GM18873 (cell line): ENCODE measurements around the gene RFC2.
"Not testable (repeated sequence)": the region's sequence is repeated elsewhere in the genome, so short reads cannot be mapped to it uniquely, and the experiment has no call there.

ENCODE experiments used
- ATAC-seq: cut with Tn5 transposase; IDR thresholded peaks from one replicate; pipeline ENCODE4 v1.9.1; 2021; ENCODE audit warnings: mild to moderate bottlenecking, moderate library complexity, moderate number of reproducible peaks; ENCODE audit not compliant: unreplicated experiment, low FRiP score

Gene RFC2

DNA sequence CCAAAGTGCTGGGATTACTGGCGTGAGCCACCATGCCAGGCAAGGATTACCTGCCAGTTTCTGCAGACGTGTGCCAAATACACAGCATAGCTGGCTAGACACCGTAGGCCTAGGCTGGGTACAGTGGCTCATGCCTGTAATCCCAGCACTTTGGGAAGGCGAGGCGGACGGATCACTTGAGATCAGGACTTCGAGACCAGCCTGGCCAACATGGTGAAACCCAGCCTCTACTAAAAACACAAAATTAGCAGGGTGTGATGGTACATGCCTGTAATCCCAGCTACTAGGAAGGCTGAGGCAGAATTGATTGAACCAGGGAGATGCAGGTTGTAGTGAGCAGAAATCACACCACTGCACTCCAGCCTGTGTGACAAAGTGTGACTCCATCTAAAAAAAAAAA is 868 bp downstream of the RFC2 start:
- no peak for ATAC-seq

DNA sequence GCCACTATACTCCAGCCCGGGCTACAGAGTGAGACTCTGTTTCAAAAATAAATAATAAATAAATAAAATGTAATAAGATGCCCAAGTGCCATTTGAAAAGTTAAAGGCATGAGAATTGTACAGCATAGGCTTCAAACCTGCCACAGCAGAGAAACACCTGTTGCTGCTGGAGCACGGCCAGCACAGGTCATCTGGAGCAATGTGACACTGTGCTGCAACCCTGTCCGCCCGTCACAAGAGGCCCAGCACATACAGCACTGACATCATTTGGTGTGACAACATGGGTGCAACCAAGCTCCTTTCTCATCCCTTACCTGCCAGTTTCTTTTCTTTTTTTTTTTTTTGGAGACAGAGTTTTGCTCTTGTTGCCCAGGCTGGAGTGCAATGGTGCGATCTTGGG is 1.3 kb downstream of the RFC2 start:
- ATAC-seq = no peak

DNA sequence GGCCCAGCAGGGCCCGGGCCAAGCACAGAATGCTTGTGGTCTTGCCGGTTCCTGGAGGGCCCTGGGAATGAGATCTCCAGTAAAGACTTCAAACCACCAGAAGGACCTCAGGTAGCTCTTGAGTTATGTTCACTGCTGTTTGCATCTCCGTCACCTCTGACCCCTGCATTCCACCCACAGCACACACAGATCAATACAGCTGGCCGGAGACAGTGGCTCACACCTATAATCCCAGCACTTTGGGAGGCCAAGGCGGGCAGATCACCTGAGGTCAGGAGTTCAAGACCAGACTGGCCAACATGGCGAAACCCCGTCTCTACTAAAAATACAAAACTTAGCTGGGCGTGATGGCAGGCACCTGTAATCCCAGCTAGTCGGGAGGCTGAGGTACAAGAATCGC is 5.1 kb downstream of the RFC2 start:
- ATAC-seq = not testable (repeated sequence)

DNA sequence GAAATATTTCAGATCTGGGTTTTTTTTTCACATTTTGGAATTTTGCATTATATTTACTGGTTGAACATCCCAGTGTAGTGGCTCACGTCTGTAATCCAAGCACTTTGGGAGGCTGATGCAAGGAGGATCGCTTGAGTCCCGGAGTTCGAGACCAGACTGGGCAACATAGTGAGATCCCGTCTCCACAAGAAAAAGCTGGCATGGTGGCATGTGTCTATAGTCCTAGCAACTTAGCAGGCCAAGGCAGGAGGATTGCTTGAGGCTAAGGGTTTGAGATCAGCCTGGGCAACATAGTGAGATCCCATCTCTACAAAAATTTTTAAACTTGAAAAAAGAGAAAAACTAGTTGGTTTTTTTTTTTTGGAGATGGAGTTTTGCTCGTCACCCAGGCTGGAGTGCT is 6.0 kb downstream of the RFC2 start:
- no peak for ATAC-seq

DNA sequence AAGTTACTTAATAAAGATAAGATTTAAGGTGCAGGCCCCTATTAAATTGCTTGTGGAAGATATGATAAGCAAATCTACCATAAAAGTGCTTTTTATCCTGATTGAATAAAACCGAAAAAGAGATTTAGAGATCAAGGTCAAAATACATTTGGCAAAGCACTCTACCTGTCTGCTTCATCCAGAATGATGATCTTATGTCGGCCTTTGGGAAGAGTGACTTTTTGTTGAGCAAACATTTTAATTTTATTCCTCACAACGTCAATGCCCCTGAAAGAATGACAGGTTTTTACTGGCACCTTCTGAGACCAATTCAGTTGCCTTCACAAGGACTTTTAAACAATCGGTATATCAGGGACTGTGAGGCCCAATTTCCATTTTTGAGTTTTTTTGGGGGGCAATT is 7.7 kb downstream of the RFC2 start:
- ATAC-seq = no peak

DNA sequence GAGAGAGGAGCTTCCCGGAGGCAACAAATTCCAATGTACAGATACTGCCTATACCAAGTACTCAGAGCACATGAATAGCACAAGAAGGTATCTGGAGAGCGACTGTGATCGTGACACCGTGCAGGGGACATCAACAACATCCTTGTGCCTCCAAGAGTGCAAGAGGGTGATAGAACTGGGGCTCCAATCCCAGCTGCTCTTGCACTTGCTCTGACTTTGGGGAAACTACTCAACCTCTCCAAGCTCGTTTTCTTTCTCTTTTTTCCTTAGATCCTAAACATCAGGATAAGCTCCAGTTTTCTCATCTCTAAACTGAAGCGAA is 12.1 kb downstream of the RFC2 start:
- no peak for ATAC-seq

DNA sequence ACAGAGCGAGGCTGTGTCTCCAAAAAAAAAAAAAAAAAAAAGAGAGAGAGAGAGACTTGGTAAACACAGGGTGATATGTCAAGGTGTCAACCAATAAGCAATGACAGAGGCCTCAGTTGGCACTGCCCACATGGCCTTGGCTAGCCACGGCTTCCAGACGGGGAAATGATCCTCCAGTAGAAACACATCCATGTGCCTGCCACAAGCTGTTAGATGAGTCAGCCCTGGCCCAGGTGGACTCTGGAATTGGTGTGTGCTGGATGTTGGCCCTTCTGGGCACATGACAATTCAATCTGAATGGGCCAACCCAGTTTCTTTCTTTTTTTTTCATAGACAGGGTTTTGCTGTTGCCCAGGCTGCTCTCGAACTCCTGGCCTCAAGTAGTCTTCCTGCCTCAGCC is 13.7 kb downstream of the RFC2 start:
- no peak for ATAC-seq

DNA sequence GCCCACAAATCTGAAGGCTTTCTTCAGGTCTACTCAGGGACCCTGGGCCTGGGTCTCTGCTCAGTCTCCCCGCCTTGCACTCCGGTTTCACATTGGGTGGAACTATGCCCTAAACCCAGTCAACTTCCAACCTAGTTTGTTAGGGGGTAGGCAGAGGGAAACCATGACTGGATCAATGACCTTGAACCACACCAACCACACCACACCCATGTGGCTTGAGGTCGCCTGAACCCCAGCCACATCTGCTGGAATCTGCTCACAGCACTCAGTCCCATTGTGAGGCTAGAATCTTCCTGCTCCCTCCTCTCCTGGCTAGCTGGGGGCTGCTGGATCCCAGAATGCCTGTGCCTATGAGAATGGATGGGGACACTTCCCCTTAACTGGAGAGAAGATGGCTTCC is 17.9 kb downstream of the RFC2 start:
- ATAC-seq = no peak

DNA sequence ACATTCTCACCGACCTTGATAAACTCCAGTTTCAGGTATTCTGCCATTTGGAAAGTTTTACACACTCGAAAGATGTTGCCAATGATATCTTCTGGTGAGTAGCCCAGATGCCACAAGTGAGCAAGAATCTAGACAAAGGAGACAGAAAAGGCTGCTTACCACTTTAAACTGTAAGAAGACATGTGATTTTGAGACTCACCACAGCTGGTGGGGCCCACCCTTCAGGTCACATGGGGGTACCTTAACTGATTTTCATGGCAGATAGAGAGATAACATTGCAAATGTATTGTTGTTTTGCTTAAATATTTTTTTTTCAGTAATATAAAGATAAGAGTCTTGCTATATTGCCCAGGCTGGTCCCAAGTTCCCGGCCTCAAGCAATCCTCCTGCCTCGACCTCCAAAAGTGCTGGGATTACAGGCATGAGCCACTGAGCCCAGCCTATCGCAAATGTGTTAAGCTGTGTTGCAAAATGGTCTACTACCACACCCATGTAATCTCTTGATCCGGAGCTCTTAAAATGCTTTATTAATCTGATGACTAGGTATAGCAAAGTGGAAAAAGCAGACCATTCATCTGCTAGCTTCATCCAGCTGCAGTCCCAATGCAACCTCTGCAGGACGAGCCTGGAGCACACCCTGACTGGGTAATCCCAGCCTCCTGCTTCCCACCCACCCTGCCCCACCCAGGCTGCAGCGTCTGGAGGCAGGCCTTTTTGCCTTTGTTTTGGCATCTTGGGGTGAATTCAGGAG is 18.5 kb downstream of the RFC2 start:
- no peak for ATAC-seq

DNA sequence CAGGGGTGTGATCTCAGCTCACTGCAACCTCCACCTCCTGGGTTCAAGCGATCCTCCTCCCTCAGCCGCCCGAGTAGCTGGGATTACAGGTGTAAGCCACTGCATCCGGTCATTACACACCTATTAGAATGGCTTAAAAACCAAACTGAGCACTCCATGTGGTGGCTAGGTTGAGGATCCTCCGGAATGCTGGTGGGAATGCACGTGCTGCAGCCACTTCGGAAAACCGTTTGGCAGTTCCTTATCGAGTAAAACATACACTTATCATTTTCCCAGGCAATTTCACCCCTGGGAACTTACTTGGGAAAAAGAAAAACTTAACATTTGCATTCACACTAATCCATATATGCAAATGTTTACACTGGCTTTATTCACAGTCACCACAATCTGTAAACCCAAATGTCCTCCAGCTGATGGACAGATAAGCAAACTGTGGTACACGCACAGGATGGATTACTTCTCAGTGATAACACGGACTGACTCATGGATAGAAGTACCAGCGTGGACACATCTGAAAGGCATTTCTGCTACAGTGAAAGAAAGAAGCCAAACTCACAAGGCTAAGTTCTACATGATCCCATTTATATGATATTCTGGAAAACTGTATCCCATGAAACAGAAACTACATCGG is 20.4 kb downstream of the RFC2 start:
- no peak for ATAC-seq

DNA sequence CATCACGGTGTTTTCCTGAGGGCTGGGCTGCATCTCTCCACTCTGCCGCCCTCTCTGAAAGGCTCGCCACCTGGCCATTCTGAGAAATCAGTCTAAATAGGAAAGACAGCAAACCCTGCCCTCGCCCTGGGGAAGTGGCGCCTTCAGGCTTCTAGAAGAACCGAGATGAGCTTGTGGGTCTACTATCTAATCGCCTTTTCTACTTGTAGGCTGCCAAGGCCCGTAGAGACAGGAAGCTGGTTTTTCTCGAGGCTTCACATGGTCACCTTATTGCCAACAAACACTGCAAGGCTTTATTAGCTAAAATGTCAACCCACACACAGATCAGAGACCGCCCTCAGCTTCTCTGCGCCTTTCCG is 23.0 kb downstream of the RFC2 start:
- peak; percentile 68 for ATAC-seq

DNA sequence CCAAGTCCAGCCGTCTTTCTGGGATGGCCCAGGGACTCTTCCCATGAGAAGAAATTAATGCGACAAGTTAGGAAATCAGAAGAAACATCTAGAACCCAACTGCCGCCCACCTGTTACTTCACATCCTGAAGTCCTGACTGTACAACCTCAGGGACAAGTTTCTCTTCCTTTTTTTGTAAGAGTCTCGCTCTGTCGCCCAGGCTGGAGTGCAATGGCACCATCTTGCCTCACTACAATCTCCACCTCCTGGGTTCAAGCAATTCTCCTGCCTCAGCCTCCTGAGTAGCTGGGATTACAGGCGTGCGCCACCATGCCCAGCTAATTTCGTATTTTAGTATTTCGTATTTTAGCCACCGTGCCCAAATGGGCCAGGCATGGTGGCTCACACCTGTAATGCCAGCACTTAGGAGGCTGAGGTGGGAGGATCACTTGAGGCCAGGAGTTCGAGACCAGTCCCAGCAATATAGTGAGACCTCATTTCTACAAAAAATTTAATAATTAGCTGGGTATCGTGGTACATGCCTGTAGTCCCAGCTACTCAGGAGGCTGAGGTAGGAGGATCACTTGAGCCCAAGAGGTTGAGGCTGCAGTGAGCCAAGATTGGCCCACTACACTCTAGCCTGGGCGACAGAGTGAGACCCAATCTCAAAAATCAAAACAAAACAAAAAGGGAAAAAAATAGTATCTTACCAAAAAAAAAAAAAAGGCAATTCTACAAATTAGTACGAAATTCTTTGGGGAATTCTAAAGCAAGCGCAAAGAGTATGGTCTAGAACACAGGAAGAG is 23.6 kb downstream of the RFC2 start:
- ATAC-seq = no peak

DNA sequence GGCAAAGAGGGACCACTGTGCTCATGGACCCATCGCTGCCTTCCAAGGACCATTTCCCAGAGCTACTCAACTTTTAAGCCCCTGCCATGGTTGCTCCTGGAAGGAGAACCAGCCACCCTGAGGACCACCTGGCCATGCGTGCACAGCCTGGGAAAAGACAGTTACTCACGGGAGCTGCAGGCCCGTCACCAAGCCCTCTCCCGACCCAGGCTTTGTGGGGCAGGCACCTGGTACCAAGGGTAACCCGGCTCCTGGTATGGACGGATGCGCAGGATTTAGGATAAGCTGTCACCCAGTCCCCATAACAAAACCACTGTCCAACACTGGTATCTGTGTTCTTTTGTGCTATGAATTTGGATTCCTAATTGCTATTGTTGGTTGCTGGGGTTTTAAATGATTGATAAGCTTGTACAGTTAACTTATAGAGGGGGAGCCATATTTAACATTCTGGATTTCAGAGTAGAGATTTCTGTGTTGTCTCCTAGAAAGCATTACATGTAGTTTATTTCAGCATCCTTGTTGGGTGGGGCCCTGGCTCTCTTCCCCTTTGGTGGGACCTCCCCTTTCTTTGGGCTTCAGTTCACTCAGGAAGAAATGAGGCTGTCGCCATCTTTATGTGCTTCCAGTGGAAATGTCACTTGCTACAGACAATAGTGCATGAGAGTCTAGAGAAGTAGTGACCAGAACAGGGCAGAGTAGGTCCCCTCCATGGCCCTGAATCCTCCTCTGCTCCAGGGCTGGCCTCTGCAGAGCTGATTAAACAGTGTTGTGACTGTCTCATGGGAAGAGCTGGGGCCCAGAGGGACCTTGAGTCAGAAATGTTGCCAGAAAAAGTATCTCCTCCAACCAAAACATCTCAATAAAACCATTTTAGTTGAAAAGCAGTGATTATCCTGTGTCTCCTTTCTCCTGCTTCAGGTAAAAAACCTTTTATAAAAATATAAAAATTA is 25.0 kb downstream of the RFC2 start:
- ATAC-seq = no peak

DNA sequence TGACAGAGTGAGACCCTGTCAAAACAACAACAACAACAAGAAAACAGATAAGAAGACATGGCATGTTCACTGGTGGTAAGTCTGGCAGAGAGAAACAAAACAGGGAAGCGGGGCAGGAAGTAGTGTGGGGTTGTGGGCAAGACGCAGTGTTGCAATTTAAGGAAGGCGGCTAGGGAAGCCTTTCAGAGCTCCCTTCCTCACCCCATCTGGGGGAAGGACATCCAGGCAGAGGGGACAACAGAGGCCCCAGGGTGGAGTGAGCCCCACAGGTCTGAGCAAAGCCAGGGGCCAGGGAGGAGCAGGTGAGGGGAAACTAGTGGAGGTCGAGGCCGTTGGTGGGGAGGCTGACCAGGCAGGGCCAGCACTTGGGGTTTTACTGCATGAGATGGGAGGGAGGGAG is 27.6 kb downstream of the RFC2 start:
- no peak for ATAC-seq

DNA sequence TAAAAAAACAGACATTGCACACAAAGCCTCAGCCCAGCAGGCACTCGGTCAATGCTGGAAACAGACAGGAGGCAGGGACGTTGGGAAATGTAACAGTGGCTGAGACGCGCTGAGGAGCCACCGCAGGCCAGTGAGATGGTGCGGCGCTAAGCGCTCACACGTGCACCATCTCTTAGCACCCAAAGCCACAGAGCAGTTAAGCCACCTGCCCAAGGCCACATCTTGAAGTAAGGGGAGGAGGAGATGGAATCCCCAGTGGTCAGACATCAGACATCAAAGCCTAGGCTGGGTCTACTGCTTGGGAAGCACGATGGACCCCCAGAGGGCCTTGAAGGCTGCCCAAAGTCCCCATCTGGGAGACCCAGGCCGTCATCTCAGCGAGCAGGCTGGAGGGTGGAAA is 28.8 kb downstream of the RFC2 start:
- no peak for ATAC-seq

DNA sequence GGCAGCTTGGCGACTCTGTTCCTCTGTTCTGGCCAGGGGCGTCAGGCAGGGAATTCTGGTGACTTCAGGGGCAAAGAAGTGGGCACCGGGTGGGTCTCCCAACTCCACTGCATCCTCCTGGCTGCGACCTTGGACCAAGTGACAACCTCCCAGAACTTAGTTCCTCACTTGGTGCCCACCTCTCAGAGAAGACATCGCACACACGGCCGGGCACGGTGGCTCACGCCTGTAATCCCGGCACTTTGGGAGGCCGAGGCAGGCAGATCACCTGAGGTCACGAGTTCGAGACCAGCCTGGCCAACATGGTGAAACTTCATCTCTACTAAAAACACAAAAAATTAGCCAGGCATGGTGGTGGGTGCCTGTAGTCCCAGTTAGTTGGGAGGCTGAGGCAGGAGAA is 29.3 kb downstream of the RFC2 start:
- not testable (repeated sequence) for ATAC-seq

DNA sequence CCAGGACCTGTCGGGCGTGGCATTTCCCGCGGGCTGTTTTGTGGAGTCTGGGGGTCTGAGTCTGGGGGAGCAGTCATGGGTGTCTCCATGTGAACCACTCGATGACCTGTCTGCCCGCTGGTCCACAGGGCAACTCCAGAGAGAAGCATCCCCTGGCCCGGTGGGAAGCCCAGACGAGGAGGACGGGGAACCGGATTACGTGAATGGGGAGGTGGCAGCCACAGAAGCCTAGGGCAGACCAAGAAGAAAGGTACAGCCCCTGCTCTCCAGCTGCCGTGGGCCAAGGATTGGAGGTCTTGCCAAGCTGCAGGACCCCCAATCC is 29.7 kb downstream of the RFC2 start:
- ATAC-seq = no peak

DNA sequence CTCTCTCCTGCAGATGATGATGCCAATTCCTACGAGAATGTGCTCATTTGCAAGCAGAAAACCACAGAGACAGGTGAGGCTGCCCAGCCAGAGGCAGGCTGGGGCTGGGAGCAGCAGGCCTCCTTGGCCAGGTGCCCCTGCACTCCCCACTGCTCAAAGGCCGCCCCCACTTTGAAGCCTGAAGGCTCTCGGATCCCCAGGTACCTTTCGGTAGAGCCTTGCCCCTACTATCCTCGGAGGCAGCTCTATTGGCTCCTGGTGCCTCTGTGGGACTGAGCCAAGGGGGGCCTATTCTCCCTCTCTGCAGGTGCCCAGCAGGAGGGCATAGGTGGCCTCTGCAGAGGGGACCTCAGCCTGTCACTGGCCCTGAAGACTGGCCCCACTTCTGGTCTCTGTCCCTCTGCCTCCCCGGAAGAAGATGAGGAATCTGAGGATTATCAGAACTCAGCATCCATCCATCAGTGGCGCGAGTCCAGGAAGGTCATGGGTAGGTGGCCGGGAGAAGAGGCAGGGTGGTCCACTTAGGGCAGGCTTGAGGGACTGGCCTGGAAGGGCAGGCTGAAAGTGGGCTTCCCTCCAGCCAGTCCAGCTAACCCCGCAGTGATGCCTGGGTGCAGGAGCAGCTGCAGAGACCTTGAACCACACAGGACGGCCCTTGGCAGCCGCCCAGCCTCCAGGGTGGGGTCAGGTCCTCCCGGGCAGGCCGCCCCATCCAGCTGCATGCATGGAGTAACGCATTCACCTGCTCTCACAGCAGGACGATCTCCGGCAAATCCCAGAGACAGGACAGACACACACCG is 30.3 kb downstream of the RFC2 start:
- ATAC-seq = no peak

DNA sequence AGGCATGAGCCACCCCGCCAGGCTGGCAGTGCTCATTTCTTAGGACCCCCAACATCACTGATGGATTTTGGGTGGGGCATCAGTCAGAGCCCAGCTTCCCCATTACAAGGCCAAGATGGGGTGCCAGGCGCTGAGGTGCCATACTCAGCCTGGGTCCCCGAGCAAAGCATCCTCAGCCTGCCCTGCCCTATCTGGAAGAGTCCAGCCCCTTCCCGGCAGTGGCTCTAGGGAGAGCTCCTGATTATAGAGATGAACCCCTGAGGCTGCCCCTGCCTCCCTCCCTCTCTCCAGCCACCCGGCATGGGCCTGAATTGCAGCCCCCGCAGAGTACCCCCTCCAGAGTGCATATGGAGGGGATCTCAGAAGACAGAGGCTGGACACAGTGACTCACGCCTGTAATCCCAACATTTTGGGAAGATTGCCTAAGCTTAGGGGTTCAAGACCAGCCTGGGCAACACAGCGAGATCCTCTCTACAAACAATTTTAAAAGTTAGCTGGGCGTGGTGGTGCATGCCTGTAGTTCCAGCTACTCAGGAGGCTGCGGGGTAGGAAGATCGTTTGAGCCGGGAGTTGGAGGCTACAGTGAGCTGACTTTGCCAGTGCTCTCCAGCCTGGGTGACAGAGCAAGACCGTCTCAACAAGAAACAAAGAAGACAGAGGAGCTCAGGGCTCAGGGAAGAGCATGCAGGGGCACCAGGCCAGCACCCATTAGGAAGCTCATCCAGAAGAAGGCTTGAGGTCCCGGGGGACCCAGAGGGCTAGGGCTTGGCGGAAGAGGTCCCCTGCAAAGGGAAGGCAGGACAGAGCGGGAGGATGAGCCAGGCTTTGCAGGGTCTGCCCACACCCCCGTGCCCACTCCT is 31.1 kb downstream of the RFC2 start:
- ATAC-seq = no peak
